Heart left ventricle (tissue), 13 donors: ENCODE data around the gene POU4F1.

Experiments
- CTCF ChIP-seq, 12 donors: fragments of 200-600 bp; sonication (generic) in 4 of 12; IDR thresholded peaks; one replicate each; pipeline versions ENCODE4 v1.5.0 to v1.8.0; 2018 to 2022; ENCODE audit warnings: antibody characterized with exemption in 12 of 12, mild to moderate bottlenecking in 5 of 12
- POLR2A ChIP-seq, 2 donors: fragments of 450-650 bp; IDR thresholded peaks; one replicate each; pipeline ENCODE4 v1.6.1; 2017; ENCODE audit warnings: antibody characterized with exemption in 2 of 2, mild to moderate bottlenecking in 2 of 2, moderate library complexity in 2 of 2
- donor health status: ischemic (EF 13 %, LVEDD 7.1; RV severe dilation, severe dysfunction).
- donor health status: DM: no; HTN: yes; CAD: no.
- donor health status: DM: no; HTN: no; CAD: no.
- donor health status: ischemic (EF 25% LVEDD 6.9; RV normal size, moderate dysfunction).
- donor health status: ischemic (EF 25% LVEDD 5.7; RV mildly dilated, moderate dysfunction).
- donor health status: ischemic (EF 35%, LVEDD 5.7; RV mildly dilated, moderate dysfunction).
- donor health status: nonischemic (EF 11% LVEDD 7.7; RV severe dilation, severe dysfunction).
- donor health status: DM: yes; HTN: yes; CAD: no.
- donor health status: PGD.
- donor health status: ischemic (EF 29% LVEDD 5.4; RV normal size, mild dysfunction).
- donor health status: nonischemic (EF 23%, LVEDD 6.1; RV moderate dilation, normal function).

- TF ChIP-seq CTCF (IDR thresholded peaks at IDR 0.05) (no peak), POLR2A (IDR thresholded peaks at IDR 0.05) (no peak)
Measured at GRCh38 chr13:78593652-78594455, 9.5 kb downstream of the POU4F1 start.
